Urinary bladder (tissue), 4 donors: ENCODE results near the gene TPO. TPM values are rescaled to one million over a fixed set of nuclear protein-coding genes. Genes with fewer than 3 reads are reported as not detected.

ENCODE experiments used
- DNase-seq: peaks from one replicate; pipeline ENCODE4 v3.0.0-alpha.2; 2015; ENCODE audit errors: extremely low spot score
- H3K27ac ChIP-seq: one replicate; pipeline ENCODE4 v1.5.1; 2013; ENCODE audit warnings: low read depth, mild to moderate bottlenecking, moderate library complexity
- H3K36me3 ChIP-seq: one replicate; pipeline ENCODE4 v1.6.1; 2013; ENCODE audit warnings: mild to moderate bottlenecking, moderate library complexity; ENCODE audit not compliant: insufficient read depth
- H3K4me1 ChIP-seq: one replicate; pipeline ENCODE4 v1.6.1; 2013; ENCODE audit warnings: mild to moderate bottlenecking, moderate library complexity; ENCODE audit not compliant: insufficient read depth
- H3K4me3 ChIP-seq: one replicate; pipeline ENCODE4 v1.5.1; 2013; ENCODE audit warnings: low read depth, low read length
- WGBS: extraction: QIAGEN DNeasy Blood & Tissue Kit; methylation state at CpG from one replicate; pipeline ENCODE4 v1.1.7; 2013; 5-methylcytosine and 5-hydroxymethylcytosine counted together
- polyA plus RNA-seq: library from polyadenylated mRNA; stranded (reverse); fragments of 200-250 nt; gene quantifications from one replicate; pipeline ENCODE4 v1.2.3, GENCODE V29; 2013
- total RNA-seq: library from RNA; depleted of rRNA; stranded (reverse); fragments of >200 nt; gene quantifications from one replicate; pipeline ENCODE4 v1.2.3, GENCODE V29; 2014
- donor health status: healthy with polysubstance abuse.
- donor health status: healthy.

Gene TPO
- total and polyA plus RNA-seq, 2 donors, result 0.74 to 5.4 TPM

- no peak for DNase-seq
- Histone ChIP-seq H3K4me3 (no peak overlapping the region), H3K27ac (no peak overlapping the region), H3K36me3 (no peaks in the 10 kb centered on the region), H3K4me1 (no peaks in the 10 kb centered on the region)
- 90% methylated on average over 19 of the region's 19 CpGs for WGBS
Observed at GRCh38 chr2:1539441-1539840, 126.2 kb downstream of the TPO start.

- 85% methylated on average over 13 of the region's 13 CpGs for WGBS
- Histone ChIP-seq H3K4me1 (no peaks in the 10 kb centered on the region), H3K36me3 (no peaks in the 10 kb centered on the region), H3K4me3 (no peak overlapping the region), H3K27ac (no peak overlapping the region)
- no peak for DNase-seq
Observed at GRCh38 chr2:1539973-1540372, 126.7 kb downstream of the TPO start.

DNA sequence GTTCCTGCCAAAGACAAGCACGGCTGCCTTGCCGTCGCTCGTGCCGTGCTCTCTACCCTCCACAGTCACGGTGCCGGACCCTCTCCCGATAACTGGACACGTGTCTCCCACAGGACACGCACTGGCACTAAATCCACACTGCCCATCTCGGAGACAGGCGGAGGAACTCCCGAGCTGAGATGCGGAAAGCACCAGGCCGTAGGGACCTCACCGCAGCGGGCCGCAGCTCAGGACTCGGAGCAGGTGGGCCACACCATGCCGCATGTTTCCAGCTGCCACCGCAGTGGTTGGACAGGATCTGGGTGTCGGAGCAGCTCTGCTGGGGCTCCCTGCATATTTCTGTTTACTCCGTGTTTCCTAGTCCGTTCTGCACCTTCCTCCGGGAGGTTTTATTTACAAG, 127.2 kb downstream of the TPO start:
- Histone ChIP-seq H3K36me3 (no peaks in the 10 kb centered on the region), H3K4me1 (no peaks in the 10 kb centered on the region), H3K27ac (no peak overlapping the region), H3K4me3 (no peak overlapping the region)
- no peak for DNase-seq
- 75% methylated on average over 25 of the region's 25 CpGs for WGBS

DNA sequence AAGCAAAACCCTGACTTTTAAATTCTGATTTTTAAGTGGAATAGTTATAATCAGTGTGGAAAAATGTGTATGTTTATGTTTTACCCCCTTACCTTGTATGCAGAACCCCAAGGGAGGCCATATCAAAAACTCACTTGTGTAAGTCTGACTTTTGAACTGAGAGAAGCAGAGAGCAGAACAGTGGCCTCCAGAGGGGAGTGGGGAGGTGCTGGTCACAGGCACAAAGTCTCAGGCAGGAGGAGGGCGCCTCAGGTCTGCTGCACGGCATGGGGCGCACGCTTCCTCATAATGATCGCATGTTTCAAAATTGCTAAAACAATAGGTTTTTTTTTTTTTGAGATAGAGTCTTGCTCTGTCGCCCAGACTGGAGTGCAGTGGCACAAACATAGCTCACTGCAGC, 127.8 kb downstream of the TPO start:
- Histone ChIP-seq H3K4me1 (no peaks in the 10 kb centered on the region), H3K27ac (no peak overlapping the region), H3K4me3 (no peak overlapping the region), H3K36me3 (no peaks in the 10 kb centered on the region)
- WGBS, result 93% methylated on average over 6 of the region's 6 CpGs
- DNase-seq, result no peak

- DNase-seq, result no peak
- Histone ChIP-seq H3K4me1 (no peaks in the 10 kb centered on the region), H3K36me3 (no peaks in the 10 kb centered on the region), H3K4me3 (no peak overlapping the region), H3K27ac (no peak overlapping the region)
- whole genome bisulfite sequencing, result 78% methylated on average over 16 of the region's 16 CpGs
Observed at GRCh38 chr2:1541819-1542475, 128.7 kb downstream of the TPO start.

DNA sequence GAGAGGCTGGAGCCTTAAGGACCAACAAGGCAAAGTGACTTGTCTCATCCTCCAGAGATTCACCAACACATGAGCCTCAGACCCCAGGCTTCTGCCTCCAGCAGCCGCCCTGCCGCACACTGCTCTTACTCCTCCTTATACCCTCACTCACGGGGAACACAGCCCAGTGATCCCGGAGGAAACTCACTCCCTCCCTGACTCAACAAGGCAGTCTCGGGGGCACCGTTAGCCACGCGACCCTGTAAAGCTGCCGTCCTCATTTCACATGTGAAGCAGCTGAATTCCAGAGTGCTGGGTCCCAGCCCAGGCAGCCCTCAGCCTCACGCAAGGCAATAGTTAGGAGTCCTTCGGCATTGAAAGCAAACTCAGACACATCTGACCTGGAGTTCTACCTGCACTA, 129.7 kb downstream of the TPO start:
- WGBS, result 71% methylated on average over 11 of the region's 11 CpGs
- no peaks in the 10 kb centered on the region for H3K4me1 ChIP-seq
- no peak for DNase-seq
- no peak overlapping the region for H3K27ac ChIP-seq
- no peak overlapping the region for H3K4me3 ChIP-seq
- H3K36me3 ChIP-seq, result no peaks in the 10 kb centered on the region

DNA sequence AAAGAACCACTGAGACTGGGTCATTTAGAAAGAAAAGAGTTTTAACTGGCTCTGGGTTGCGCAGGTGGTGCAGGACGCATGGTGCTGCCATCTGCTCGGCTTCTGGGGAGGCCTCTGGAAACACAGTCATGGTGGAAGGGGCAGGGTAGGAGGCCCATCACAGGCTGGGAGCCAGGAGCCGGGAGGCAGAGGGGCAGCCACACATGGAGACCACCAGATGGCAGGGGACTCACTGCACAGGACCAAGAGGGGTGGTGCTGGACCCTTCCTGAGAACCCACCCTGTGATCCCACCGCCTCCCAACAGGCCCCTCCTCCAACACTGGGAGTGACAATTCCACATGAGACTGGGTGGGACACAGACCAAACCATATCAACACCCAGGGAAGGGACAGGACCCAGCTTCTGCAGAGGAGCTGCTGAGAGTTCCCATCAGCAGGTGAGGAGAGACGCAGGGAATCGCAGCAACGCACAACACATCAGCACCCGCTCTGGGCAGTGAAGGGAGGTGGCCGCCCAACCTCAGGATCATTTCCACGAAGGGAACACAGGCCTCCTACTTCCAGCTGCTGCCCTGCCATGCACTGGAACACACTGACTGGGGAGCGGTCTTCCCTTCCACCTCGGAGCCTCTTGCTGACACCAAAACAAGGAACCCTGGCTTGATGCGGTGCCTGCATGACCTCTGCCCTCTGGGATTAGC, 130.7 kb downstream of the TPO start:
- WGBS, result 90% methylated on average over 14 of the region's 14 CpGs
- Histone ChIP-seq H3K27ac (no peak overlapping the region), H3K4me1 (no peaks in the 10 kb centered on the region), H3K4me3 (no peak overlapping the region), H3K36me3 (no peaks in the 10 kb centered on the region)
- DNase-seq, result no peak

DNA sequence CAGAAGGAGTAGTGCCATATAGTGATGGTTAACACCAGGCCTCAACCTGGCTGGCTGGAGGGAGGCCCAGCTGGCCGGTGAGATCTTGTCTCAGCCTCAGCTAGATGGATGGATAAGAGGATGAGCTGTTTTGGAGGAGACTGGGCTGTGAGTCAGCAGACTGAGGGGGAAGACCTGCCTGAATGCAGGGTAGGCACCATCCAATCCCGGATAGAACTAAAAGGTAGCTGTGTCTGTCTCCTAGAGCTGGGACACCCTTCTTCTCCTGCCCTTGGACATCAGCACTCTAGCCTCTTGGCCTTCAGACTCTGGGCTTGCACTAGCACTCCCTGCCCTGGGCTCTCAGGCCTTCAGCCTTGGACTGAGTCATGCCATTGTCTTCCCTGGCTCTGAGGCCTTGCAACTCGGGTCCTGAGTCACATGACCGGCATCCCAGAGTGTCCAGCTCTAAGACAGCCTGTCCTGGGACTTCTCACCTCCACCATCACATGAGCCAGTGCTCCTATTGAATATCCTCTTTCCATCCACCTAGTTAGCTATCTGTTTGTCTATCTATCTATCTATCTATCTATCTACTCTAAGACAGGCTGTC, 131.3 kb downstream of the TPO start:
- H3K27ac ChIP-seq, result no peak overlapping the region
- no peaks in the 10 kb centered on the region for H3K4me1 ChIP-seq
- H3K36me3 ChIP-seq, result no peaks in the 10 kb centered on the region
- H3K4me3 ChIP-seq, result no peak overlapping the region
- no peak for DNase-seq
- WGBS, result 75% methylated on average over 4 of the region's 4 CpGs

DNA sequence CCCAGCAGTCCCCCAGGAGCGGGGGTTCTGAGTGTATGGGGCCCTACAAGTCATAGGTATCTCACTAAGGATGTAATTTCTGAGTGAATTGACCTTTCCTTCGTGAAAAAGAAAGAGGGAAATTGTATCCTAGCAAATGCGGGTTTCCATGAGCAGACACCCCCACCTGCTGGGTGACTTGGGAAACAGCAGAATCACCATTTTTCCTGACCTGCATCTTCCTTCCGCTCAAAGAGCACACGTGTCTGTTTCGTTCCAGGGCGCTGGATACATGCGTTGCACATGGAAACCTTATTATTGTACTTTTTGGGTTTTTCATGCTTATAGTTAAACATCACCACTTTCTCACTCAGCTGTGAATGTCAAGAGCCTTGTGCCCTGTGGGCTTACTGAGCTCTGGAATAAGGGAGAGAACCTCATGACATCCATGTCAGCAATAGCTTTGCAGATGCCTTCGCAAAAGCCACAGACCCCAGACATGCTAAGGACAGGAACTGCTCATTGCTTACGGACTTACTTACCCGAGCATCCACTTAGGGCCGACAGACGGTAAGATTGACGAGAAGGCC, 132.8 kb downstream of the TPO start:
- Histone ChIP-seq H3K4me1 (no peaks in the 10 kb centered on the region), H3K36me3 (no peaks in the 10 kb centered on the region), H3K27ac (no peak overlapping the region), H3K4me3 (no peak overlapping the region)
- WGBS, result 37% methylated on average over 14 of the region's 14 CpGs
- DNase-seq, result no peak

DNA sequence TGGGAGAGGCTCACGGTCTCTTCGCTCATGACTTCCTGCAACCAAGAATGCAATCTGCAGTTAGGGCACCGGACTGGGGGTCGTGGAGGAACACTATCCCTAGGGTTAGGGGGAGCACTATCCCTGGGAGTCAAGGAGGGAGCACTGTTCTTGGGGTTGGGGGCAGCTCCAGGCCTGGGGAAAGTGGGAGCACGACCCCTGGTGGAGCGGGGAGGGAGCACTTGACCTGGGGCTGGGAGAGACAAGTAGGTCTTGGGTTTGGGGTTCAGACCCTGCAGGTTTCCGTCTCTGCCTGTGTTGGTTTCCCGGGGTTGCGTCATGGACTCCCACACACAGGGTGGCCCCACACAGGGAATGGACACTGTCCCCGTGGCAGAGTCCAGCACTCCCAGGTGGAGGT, 133.6 kb downstream of the TPO start:
- WGBS, result 84% methylated on average over 10 of the region's 10 CpGs
- Histone ChIP-seq H3K4me3 (no peak overlapping the region), H3K36me3 (no peaks in the 10 kb centered on the region), H3K4me1 (no peaks in the 10 kb centered on the region), H3K27ac (no peak overlapping the region)
- no peak for DNase-seq

- Histone ChIP-seq H3K4me1 (no peaks in the 10 kb centered on the region), H3K4me3 (no peak overlapping the region), H3K27ac (no peak overlapping the region), H3K36me3 (no peaks in the 10 kb centered on the region)
- WGBS, result 85% methylated on average over 15 of the region's 15 CpGs
- DNase-seq, result no peak
Observed at GRCh38 chr2:1548910-1549673, 135.8 kb downstream of the TPO start.

- Histone ChIP-seq H3K4me1 (no peaks in the 10 kb centered on the region), H3K4me3 (no peak overlapping the region), H3K36me3 (no peaks in the 10 kb centered on the region), H3K27ac (no peak overlapping the region)
- 78% methylated on average over 5 of the region's 5 CpGs for WGBS
- DNase-seq, result no peak
Observed at GRCh38 chr2:1550076-1550475, 136.8 kb downstream of the TPO start.

- Histone ChIP-seq H3K27ac (no peak overlapping the region), H3K4me1 (no peaks in the 10 kb centered on the region)
- DNase-seq, result no peak
Observed at GRCh38 chr2:1550658-1551316, 137.5 kb downstream of the TPO start.

More at GRCh38 chr2:1550658-1551316, 137.5 kb downstream of the TPO start:
- WGBS, result 32% methylated on average over 32 of the region's 32 CpGs
- Histone ChIP-seq H3K36me3 (no peaks in the 10 kb centered on the region), H3K4me3 (no peak overlapping the region)
